ENCODE measurements around the gene EIF3I.

The EIF3I gene

GRCh38 chr1:32266921-32267591 is 44.8 kb downstream of the EIF3I start:
- no peak for DNase-seq (ENCODE audit: low read depth, low spot score)

- DNase-seq (ENCODE audit: low read depth, low spot score): no peak
These were observed 47.5 kb downstream of the EIF3I start for GRCh38 chr1:32269744-32270143.

GRCh38 chr1:32272557-32273390 is 50.6 kb downstream of the EIF3I start:
- DNase-seq (ENCODE audit: low read depth, low spot score): no peak

- no peak for DNase-seq (ENCODE audit: low read depth, low spot score)
These were observed 51.4 kb downstream of the EIF3I start for GRCh38 chr1:32273391-32274208.

GRCh38 chr1:32274646-32275340 is 52.6 kb downstream of the EIF3I start:
- DNase-seq (ENCODE audit: low read depth, low spot score): no peak

- no peak for DNase-seq (ENCODE audit: low read depth, low spot score)
These were observed 53.2 kb downstream of the EIF3I start for GRCh38 chr1:32275424-32275823.

GRCh38 chr1:32276032-32276782 is 54.0 kb downstream of the EIF3I start:
- no peak for DNase-seq (ENCODE audit: low read depth, low spot score)
